ENCODE measurements around the gene MDM2. TPM values are rescaled to one million over a fixed set of nuclear protein-coding genes. Genes with fewer than 3 reads are reported as not detected.
"Not testable (repeated sequence)": the region's sequence is repeated elsewhere in the genome, so short reads cannot be mapped to it uniquely, and the experiment has no call there.

MDM2 gene
- total RNA-seq, 1 donor from 2014 or later = 92.9 TPM

- ATAC-seq = no peak
These were observed 20.7 kb downstream of the MDM2 start for GRCh38 chr12:68828672-68829068.

GRCh38 chr12:68831272-68831671, 23.3 kb downstream of the MDM2 start:
- ATAC-seq = no peak

- no peak for ATAC-seq
These were observed 23.9 kb downstream of the MDM2 start for GRCh38 chr12:68831751-68832503.

- no peak for ATAC-seq
These were observed 24.5 kb downstream of the MDM2 start for GRCh38 chr12:68832504-68832867.

- ATAC-seq = no peak
These were observed 25.5 kb downstream of the MDM2 start for GRCh38 chr12:68833508-68833907.

- no peak for ATAC-seq
These were observed 27.4 kb downstream of the MDM2 start for GRCh38 chr12:68835333-68835908.

- no peak for ATAC-seq
These were observed 29.2 kb downstream of the MDM2 start for GRCh38 chr12:68837215-68837614.

- no peak for ATAC-seq
These were observed 30.3 kb downstream of the MDM2 start for GRCh38 chr12:68838046-68838886.

GRCh38 chr12:68839183-68840147, 31.5 kb downstream of the MDM2 start:
- ATAC-seq = no peak

- ATAC-seq = not testable (repeated sequence)
These were observed 33.2 kb downstream of the MDM2 start for GRCh38 chr12:68841175-68841574.

GRCh38 chr12:68841717-68842116, 33.7 kb downstream of the MDM2 start:
- no peak for ATAC-seq

GRCh38 chr12:68842123-68842522, 34.1 kb downstream of the MDM2 start:
- no peak for ATAC-seq

- no peak for ATAC-seq
These were observed 35.0 kb downstream of the MDM2 start for GRCh38 chr12:68842784-68843567.

- no peak for ATAC-seq
These were observed 36.4 kb downstream of the MDM2 start for GRCh38 chr12:68844318-68844745.

GRCh38 chr12:68844788-68845695, 37.1 kb downstream of the MDM2 start:
- no peak for ATAC-seq

- no peak for ATAC-seq
These were observed 38.8 kb downstream of the MDM2 start for GRCh38 chr12:68846811-68847210.

GRCh38 chr12:68850390-68850789, 42.4 kb downstream of the MDM2 start:
- no peak for ATAC-seq

- no peak for ATAC-seq
These were observed 43.8 kb downstream of the MDM2 start for GRCh38 chr12:68851592-68852306.

GRCh38 chr12:68853396-68854077, 45.6 kb downstream of the MDM2 start:
- ATAC-seq = no peak

Data from esophagus mucosa (tissue), 1 donor.